H1 (cell line): ENCODE results near the gene CASQ1. TPM values are rescaled to one million over a fixed set of nuclear protein-coding genes. Genes with fewer than 3 reads are reported as not detected.

Experiments used
- CTCF ChIA-PET: fragments of 300-600 bp; sonication (Branson Sonifier 250); formaldehyde crosslinking; loops from one replicate; lab custom pipeline; 2021; ENCODE audit not compliant: partially characterized antibody; lab: Charles Lee
- POLR2A ChIA-PET: fragments of 300-600 bp; sonication (Branson Sonifier 250); formaldehyde crosslinking; loops from one replicate; lab custom pipeline; 2021; ENCODE audit warnings: inconsistent platforms; ENCODE audit not compliant: partially characterized antibody; lab: Charles Lee
- DNase-seq, 2 experiments: peaks; one replicate each; pipeline versions ENCODE4 v3.0.0 to v3.0.0-alpha.2; 2010 to 2022; ENCODE audit warnings: low spot score in 2 of 2, low read depth in 1 of 2, mixed read lengths in 1 of 2
- FAIRE-seq: peaks from 2 replicates; lab custom pipeline; 2011; peaks lifted over from hg19 to GRCh38; lab: Jason Lieb, UNC
- H2AFZ ChIP-seq: 2 replicates; pipeline ENCODE4 v1.8.1; 2012; ENCODE audit warnings: low read length, inconsistent platforms
- H2AK5ac ChIP-seq: 2 replicates; pipeline ENCODE4 v1.6.1; 2013; ENCODE audit warnings: low read depth, low read length
- H2BK120ac ChIP-seq: replicated peaks from 2 replicates; pipeline ENCODE3; 2013; ENCODE audit warnings: low read depth, low read length, inconsistent platforms
- H2BK12ac ChIP-seq: 2 replicates; pipeline ENCODE4 v1.6.1; 2013; ENCODE audit warnings: low read depth, low read length
- H2BK15ac ChIP-seq: 2 replicates; pipeline ENCODE4 v1.6.1; 2013; ENCODE audit warnings: low read length
- H2BK20ac ChIP-seq: 2 replicates; pipeline ENCODE4 v1.6.1; 2013; ENCODE audit warnings: low read length
- H2BK5ac ChIP-seq: 2 replicates; pipeline ENCODE4 v1.6.1; 2013; ENCODE audit warnings: low read depth, low read length
- H3K14ac ChIP-seq: 2 replicates; pipeline ENCODE4 v1.6.1; 2013; ENCODE audit warnings: inconsistent platforms; ENCODE audit not compliant: insufficient read length
- H3K18ac ChIP-seq: 2 replicates; pipeline ENCODE4 v1.6.1; 2013; ENCODE audit warnings: low read length; ENCODE audit errors: extremely low read depth
- H3K23ac ChIP-seq: 2 replicates; pipeline ENCODE4 v1.6.1; 2013; ENCODE audit warnings: inconsistent platforms; ENCODE audit not compliant: insufficient read length
- H3K23me2 ChIP-seq: 2 replicates; pipeline ENCODE4 v1.6.1; 2013; ENCODE audit warnings: low read depth, low read length
- H3K27ac ChIP-seq: 2 replicates; pipeline ENCODE4 v1.6.1; 2011; ENCODE audit warnings: low read depth, low read length, inconsistent platforms
- H3K27me3 ChIP-seq, 4 experiments: replicated peaks in 1 of 4; 1 replicate in 1 of 4; 2 replicates in 3 of 4; pipeline versions ENCODE4 v1.6.1 to v1.8.1; 2011 to 2013; ENCODE audit warnings: low read length in 3 of 4, mild to moderate bottlenecking in 3 of 4, inconsistent platforms in 2 of 4, mixed read lengths in 2 of 4, moderate library complexity in 1 of 4; ENCODE audit not compliant: control insufficient read depth in 3 of 4, insufficient read depth in 3 of 4; ENCODE audit errors: extremely low read depth in 1 of 4
- H3K36me3 ChIP-seq, 4 experiments: 2 replicates each; pipeline versions ENCODE4 v1.6.1 to v1.8.1; 2011 to 2013; ENCODE audit warnings: mild to moderate bottlenecking in 4 of 4, low read length in 3 of 4, moderate library complexity in 2 of 4, control low read depth in 1 of 4, inconsistent platforms in 1 of 4; ENCODE audit not compliant: insufficient read depth in 4 of 4, control insufficient read depth in 2 of 4
- H3K4ac ChIP-seq: replicated peaks from 2 replicates; pipeline ENCODE3; 2013; ENCODE audit warnings: low read length, low read depth, mixed read lengths, inconsistent platforms; ENCODE audit not compliant: insufficient read length
- H3K4me1 ChIP-seq, 4 experiments: replicated peaks in 1 of 4; 1 replicate in 1 of 4; 2 replicates in 3 of 4; pipeline versions ENCODE4 v1.6.1 to v1.8.1; 2011 to 2013; ENCODE audit warnings: low read length in 3 of 4, inconsistent platforms in 2 of 4, mixed read lengths in 1 of 4; ENCODE audit not compliant: insufficient read depth in 4 of 4, control insufficient read depth in 3 of 4
- H3K4me2 ChIP-seq, 2 experiments: 2 replicates each; pipeline versions ENCODE4 v1.6.1 to v1.8.1; 2011 to 2013; ENCODE audit warnings: low read depth in 2 of 2, low read length in 2 of 2, control low read depth in 1 of 2, inconsistent platforms in 1 of 2, mild to moderate bottlenecking in 1 of 2; ENCODE audit not compliant: insufficient read depth in 1 of 2
- H3K4me3 ChIP-seq, 4 experiments: fragments of 200-600, 300-600 bp in 1 of 4; sonication (generic), shearing (Covaris generic), sonication (Bioruptor Twin) in 1 of 4; 2 replicates each; pipeline versions ENCODE4 v1.5.1 to v1.8.1; 2011 to 2016; ENCODE audit warnings: low read length in 4 of 4, low read depth in 3 of 4, control low read depth in 2 of 4, inconsistent platforms in 2 of 4, mild to moderate bottlenecking in 2 of 4, mixed read lengths in 1 of 4, moderate library complexity in 1 of 4; ENCODE audit not compliant: insufficient read depth in 2 of 4; ENCODE audit errors: extremely low read depth in 1 of 4
- H3K56ac ChIP-seq: replicated peaks from 2 replicates; pipeline ENCODE3; 2013; ENCODE audit warnings: low read depth, mild to moderate bottlenecking, mixed read lengths, low read length, inconsistent platforms; ENCODE audit not compliant: insufficient read length
- H3K79me1 ChIP-seq: 2 replicates; pipeline ENCODE4 v1.6.1; 2013; ENCODE audit warnings: low read depth, low read length, control low read depth
- H3K79me2 ChIP-seq, 2 experiments: 2 replicates each; pipeline versions ENCODE4 v1.6.1 to v1.8.1; 2012 to 2013; ENCODE audit warnings: low read length in 2 of 2, mild to moderate bottlenecking in 2 of 2, inconsistent platforms in 1 of 2; ENCODE audit not compliant: insufficient read depth in 2 of 2, control insufficient read depth in 1 of 2
- H3K9ac ChIP-seq, 4 experiments: replicated peaks in 1 of 4; 1 replicate in 1 of 4; 2 replicates in 3 of 4; pipeline versions ENCODE4 v1.6.1 to v1.8.1; 2011 to 2013; ENCODE audit warnings: low read depth in 3 of 4, low read length in 3 of 4, control low read depth in 2 of 4, mild to moderate bottlenecking in 2 of 4, moderate library complexity in 2 of 4, inconsistent platforms in 1 of 4; ENCODE audit errors: extremely low read depth in 1 of 4
- H3K9me3 ChIP-seq, 2 experiments: 2 replicates each; pipeline versions ENCODE4 v1.6.1 to v1.8.1; 2012 to 2013; ENCODE audit warnings: mild to moderate bottlenecking in 2 of 2, moderate library complexity in 2 of 2, control low read depth in 1 of 2, inconsistent platforms in 1 of 2, low read depth in 1 of 2, low read length in 1 of 2, mixed read lengths in 1 of 2; ENCODE audit not compliant: insufficient read depth in 2 of 2
- H4K20me1 ChIP-seq, 2 experiments: replicated peaks in 1 of 2; 2 replicates each; pipeline versions ENCODE3 to v1.8.1; 2011 to 2013; ENCODE audit warnings: inconsistent platforms in 2 of 2, low read length in 2 of 2, mild to moderate bottlenecking in 1 of 2; ENCODE audit not compliant: insufficient read depth in 2 of 2, control insufficient read depth in 1 of 2
- H4K5ac ChIP-seq: 2 replicates; pipeline ENCODE4 v1.6.1; 2013; ENCODE audit warnings: low read length, low read depth, mixed read lengths, inconsistent platforms; ENCODE audit not compliant: insufficient read length
- H4K8ac ChIP-seq: 2 replicates; pipeline ENCODE4 v1.8.0; 2013; ENCODE audit warnings: mild to moderate bottlenecking, moderate library complexity, low read length, inconsistent platforms; ENCODE audit not compliant: insufficient read depth; ENCODE audit errors: extremely low read depth
- H4K91ac ChIP-seq: replicated peaks from 2 replicates; pipeline ENCODE3; 2013; ENCODE audit warnings: low read length, mixed read lengths, inconsistent platforms; ENCODE audit not compliant: insufficient read length
- CEBPB ChIP-seq: IDR thresholded peaks from 2 replicates; pipeline ENCODE4 v1.6.1; 2012; ENCODE audit warnings: low read depth, low read length
- GABPA ChIP-seq: IDR thresholded peaks from 2 replicates; pipeline ENCODE4 v1.6.1; 2011; ENCODE audit warnings: mild to moderate bottlenecking, low read length, moderate library complexity, borderline replicate concordance; ENCODE audit not compliant: insufficient read depth
- HDAC6 ChIP-seq: IDR thresholded peaks from one replicate; pipeline ENCODE4 v1.7.1; 2012; ENCODE audit warnings: low read depth, mild to moderate bottlenecking, inconsistent platforms, low read length, moderate library complexity
- JUND ChIP-seq: IDR thresholded peaks from 2 replicates; pipeline ENCODE4 v1.6.1; 2011; ENCODE audit warnings: mild to moderate bottlenecking, improper control_type of control experiment, low read length
- WGBS, 2 experiments: shearing (Covaris generic) in 1 of 2; methylation state at CpG; one replicate each; pipeline versions ENCODE4 v1.1.6 to v1.1.7; 2013 to 2015; ENCODE audit warnings: low lambda C conversion rate in 2 of 2, mixed read lengths in 2 of 2, inconsistent platforms in 1 of 2, low coverage in 1 of 2, missing lambda C conversion rate in 1 of 2; ENCODE audit not compliant: insufficient replicate concordance in 2 of 2, insufficient coverage in 1 of 2, insufficient read length in 1 of 2; ENCODE audit errors: extremely low coverage in 1 of 2, missing lambda C conversion rate in 1 of 2; 5-methylcytosine and 5-hydroxymethylcytosine counted together
- polyA plus RNA-seq, 7 experiments: library from polyadenylated mRNA; depleted of rRNA in 3 of 7; stranded (reverse) in 5 of 7; unstranded in 2 of 7; fragments of >200 nt in 5 of 7; fragments of 200-250 nt in 2 of 7; gene quantifications; 1 replicate in 5 of 7; 2 replicates in 1 of 7; 4 replicates in 1 of 7; pipeline versions ENCODE4 v1.2.1 to v1.2.3, GENCODE V29; 2011 to 2013; ENCODE audit warnings: missing spikeins in 2 of 7, mixed read lengths in 2 of 7
- total RNA-seq: library from RNA; stranded (reverse); fragmentation: NEBNext Ultra II Directional; extraction: Animal tissue kit (Norgen Biotek cat#: 25700); gene quantifications from 2 replicates; pipeline ENCODE4 v1.2.1, GENCODE V29; 2021

CASQ1 gene
- total and polyA plus RNA-seq, 2 of the 8 experiments (the other 6 are each of a cell fraction or from before 2014, with no cell fraction given): 0.80 to 1.3 TPM

- TF ChIP-seq JUND (no peak), CEBPB (no peak), HDAC6 (no peak), GABPA (no peak)
- TF ChIP-seq, all 59 proteins: peak for 0
- Histone ChIP-seq H2BK15ac (no peak overlapping the region), H3K4me3 (no peak overlapping the region), H3K36me3 (peaks cover 2 to 24% (median 5%) of the 10 kb centered on the region in 4 experiments; a peak in 6 of 8 replicates), H3K9ac (no peak overlapping the region), H3K23me2 (no peaks in the 10 kb centered on the region; the same call in 1 of the 2 replicates), H3K27ac (no peak overlapping the region), H3K14ac (no peak overlapping the region), H2BK5ac (no peak overlapping the region), H4K20me1 (peaks cover 4 to 5% of the 10 kb centered on the region in 2 experiments), H4K91ac (no peak overlapping the region), H4K5ac (no peak overlapping the region), H3K18ac (no peak overlapping the region), H3K56ac (no peak overlapping the region), H3K79me2 (peaks cover 0 to 77% of the 10 kb centered on the region in 2 experiments; a peak in 2 of 4 replicates), H2BK12ac (no peak overlapping the region), H3K4me1 (no peaks in the 10 kb centered on the region; a peak in 1 of 7 replicates), H3K4ac (no peak overlapping the region), H2AFZ (no peak overlapping the region), H2AK5ac (no peak overlapping the region), H2BK20ac (no peak overlapping the region), H2BK120ac (no peak overlapping the region), H3K9me3 (no peaks in the 10 kb centered on the region), H3K79me1 (peaks cover 4% of the 10 kb centered on the region), H3K4me2 (no peak overlapping the region), H4K8ac (no peak overlapping the region), H3K27me3 (no peaks in the 10 kb centered on the region), H3K23ac (no peak overlapping the region)
- FAIRE-seq: no peak
- ChIA-PET CTCF (interaction anchor here (0.8 to 1.7 kb wide), 7 partner anchors 11 to 169 kb away, joined by 3 to 6 read pairs (median 3); no protein-coding TSS in a partner anchor), POLR2A (interaction anchor here (0.9 to 2.3 kb wide), 3 partner anchors 28 to 78 kb away, joined by 3 to 6 read pairs (median 3); no protein-coding TSS in a partner anchor)
- WGBS, 2 experiments: 93% methylated on average over 1 of the region's 1 CpG; no CpG with 5 or more reads in 1 of the 2 experiments
- DNase-seq: no peak
Observed at GRCh38 chr1:160247053-160247452, 56.7 kb downstream of the CASQ1 start.
